ENCODE measurements around the gene CES3.
"Not testable (repeated sequence)": the region's sequence is repeated elsewhere in the genome, so short reads cannot be mapped to it uniquely, and the experiment has no call there.

CES3 gene

DNA sequence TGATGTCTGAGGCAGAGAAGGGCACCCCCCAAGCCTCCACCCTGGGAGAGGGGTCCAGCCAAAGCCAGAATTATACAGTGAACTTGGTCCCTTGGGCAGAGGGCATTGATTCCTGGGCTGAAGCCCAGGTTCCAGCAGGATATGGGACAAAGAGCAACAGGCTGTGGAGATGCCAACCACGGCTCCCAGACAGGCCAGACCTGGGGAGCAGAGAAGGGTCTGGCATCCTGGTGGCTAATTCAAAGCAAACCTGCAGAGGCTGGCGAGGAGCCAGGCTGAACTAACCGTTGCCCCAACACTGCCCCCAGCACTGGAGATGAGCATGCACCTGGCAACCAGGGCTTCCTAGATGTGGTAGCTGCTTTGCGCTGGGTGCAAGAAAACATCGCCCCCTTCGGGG lies 3.0 kb downstream of the CES3 start:
- no peak for DNase-seq

DNA sequence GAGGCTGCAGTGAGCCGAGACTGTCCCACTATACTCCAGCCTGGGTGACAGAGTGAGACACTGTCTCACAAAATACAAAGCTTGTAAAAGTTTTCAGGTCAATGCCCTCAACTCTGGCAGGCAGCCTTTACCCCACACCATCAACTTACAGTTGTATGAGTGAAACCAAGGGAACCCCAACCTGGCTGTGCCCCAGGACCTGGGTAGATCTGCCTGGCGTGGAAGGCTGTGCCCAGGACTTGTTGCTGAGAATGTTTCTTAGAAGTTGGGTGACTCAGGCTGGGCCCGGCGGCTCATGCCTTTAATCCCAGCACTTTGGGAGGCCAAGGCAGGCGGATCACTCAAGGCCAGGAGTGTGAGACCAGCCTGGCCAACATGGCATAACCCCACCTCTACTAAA lies 7.8 kb downstream of the CES3 start:
- DNase-seq: peak in 9 of 58 donors; percentile 3 to 49 (median 19)

DNA sequence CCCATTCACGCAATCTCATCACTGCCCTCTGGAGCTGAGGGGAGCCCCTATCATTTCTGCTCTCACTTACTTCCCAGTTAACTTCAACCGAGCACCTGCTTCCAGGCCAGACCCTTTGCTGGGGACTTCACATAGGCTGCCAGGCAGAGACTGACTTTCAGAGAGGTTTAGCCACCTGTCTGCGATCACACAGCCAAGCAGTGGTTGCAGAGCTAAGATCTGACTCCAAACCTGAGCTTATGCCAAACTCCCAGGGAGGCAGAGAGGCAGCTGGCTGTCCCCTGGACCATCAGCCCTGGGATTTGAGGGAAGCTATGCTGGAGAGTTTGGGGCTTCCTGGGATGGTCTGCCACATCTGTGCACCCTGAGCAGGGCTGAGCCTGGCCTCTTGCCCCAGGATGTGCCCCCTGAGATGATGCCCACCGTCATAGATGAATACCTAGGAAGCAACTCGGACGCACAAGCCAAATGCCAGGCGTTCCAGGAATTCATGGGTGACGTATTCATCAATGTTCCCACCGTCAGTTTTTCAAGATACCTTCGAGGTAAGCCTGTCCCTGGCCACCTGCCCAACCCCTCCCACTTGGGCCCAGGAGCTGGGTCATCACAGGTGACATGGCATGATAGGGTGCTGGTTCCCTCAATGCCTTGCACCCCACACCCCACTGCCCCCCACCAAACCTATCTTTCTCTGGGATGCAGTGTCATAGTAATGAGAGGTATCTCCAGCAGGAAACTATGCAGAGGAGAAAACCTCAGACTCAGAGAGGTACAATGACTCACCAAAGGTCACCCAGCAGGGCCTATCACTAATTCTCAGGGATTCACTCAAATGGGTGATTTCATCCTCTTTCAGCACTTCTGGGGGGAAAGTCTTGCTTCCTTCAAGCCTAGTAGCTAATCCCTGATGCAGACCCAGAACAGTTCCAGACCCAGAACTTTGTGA lies 10.0 kb downstream of the CES3 start:
- DNase-seq: no peak

DNA sequence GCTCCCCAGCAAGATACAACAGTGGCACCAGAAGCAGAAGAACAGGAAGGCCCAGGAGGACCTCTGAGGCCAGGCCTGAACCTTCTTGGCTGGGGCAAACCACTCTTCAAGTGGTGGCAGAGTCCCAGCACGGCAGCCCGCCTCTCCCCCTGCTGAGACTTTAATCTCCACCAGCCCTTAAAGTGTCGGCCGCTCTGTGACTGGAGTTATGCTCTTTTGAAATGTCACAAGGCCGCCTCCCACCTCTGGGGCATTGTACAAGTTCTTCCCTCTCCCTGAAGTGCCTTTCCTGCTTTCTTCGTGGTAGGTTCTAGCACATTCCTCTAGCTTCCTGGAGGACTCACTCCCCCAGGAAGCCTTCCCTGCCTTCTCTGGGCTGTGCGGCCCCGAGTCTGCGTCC lies 11.9 kb downstream of the CES3 start:
- no peak for DNase-seq

DNA sequence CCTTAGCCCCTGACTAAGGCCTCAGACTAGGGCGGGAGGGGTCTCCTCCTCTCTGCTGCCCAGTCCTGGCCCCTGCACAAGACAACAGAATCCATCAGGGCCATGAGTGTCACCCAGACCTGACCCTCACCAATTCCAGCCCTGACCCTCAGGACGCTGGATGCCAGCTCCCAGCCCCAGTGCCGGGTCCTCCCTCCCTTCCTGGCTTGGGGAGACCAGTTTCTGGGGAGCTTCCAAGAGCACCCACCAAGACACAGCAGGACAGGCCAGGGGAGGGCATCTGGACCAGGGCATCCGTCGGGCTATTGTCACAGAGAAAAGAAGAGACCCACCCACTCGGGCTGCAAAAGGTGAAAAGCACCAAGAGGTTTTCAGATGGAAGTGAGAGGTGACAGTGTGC lies 12.7 kb downstream of the CES3 start:
- DNase-seq: no peak

DNA sequence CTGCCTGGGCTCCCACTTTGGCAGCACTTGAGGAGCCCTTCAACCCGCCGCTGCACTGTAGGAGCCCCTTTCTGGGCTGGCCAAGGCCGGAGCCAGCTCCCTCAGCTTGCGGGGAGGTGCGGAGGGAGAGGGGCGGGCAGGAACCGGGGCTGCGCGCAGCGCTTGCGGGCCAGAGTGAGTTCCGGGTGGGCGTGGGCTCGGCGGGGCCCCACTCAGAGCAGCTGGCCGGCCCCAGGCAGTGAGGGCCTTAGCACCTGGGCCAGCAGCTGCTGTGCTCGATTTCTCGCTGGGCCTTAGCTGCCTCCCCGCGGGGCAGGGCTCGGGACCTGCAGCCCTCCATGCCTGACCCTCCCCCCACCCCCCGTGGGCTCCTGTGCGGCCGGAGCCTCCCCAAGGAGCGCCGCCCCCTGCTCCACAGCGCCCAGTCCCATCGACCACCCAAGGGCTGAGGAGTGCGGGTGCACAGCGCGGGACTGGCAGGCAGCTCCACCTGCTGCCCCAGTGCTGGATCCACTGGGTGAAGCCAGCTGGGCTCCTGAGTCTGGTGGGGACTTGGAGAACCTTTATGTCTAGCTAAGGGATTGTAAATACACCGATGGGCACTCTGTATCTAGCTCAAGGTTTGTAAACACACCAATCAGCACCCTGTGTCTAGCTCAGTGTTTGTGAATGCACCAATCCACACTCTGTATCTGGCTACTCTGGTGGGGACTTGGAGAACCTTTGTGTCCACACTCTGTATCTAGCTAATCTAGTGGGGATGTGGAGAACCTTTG lies 13.3 kb downstream of the CES3 start:
- DNase-seq: not testable (repeated sequence)

DNA sequence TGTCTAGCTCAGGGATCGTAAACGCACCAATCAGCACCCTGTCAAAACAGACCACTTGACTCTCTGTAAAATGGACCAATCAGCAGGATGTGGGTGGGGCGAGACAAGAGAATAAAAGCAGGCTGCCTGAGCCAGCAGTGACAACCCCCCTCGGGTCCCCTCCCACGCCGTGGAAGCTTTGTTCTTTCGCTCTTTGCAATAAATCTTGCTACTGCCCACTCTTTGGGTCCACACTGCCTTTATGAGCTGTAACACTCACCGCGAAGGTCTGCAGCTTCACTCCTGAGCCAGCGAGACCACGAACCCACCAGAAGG lies 13.8 kb downstream of the CES3 start:
- DNase-seq: not testable (repeated sequence)

DNA sequence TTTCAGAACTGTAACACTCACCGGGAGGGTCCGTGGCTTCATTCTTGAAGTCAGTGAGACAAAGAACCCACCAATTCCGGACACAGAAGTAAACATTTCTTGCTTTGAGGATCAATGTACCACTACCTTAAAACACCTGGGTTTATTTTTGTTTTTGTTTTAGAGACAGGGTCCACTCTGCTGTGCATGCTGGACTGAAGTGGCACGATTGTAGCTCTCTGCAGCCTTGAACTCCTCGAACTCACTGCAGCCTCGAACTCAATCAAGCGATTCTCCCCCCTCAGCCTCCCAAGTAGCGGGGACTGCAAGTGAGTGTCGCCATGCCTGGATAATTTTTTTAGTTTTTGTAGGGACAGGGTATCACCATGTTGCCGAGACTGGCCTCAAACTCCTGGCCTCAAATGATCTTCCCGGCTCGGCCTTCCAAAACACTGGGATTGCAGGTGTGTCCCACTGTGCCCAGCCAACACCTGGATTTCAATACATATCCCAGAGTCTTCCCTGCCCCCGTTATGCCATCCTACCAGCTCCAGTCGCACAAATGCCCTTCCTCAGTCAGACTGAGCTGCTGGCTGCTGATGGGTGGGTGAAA lies 14.3 kb downstream of the CES3 start:
- DNase-seq: no peak

DNA sequence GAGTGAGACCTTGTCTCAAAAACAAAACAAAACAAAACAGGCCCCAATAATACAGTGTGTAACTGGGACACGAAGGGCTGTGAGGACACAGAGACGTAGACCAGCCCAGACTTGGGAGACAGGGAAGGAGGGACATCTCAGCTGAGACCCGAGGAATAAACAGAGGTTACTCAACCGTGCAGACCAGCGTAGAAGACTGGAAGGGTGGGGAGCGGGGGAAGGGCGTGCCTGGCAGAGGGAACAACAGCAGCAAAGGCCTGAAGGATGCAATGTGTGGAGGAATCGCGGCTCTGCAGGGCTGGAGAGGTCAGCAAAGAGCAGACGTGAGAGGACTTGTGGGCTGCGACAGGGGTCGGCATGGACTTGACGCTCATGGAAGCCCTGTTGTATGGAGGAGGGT lies 15.7 kb downstream of the CES3 start:
- no peak for DNase-seq

DNA sequence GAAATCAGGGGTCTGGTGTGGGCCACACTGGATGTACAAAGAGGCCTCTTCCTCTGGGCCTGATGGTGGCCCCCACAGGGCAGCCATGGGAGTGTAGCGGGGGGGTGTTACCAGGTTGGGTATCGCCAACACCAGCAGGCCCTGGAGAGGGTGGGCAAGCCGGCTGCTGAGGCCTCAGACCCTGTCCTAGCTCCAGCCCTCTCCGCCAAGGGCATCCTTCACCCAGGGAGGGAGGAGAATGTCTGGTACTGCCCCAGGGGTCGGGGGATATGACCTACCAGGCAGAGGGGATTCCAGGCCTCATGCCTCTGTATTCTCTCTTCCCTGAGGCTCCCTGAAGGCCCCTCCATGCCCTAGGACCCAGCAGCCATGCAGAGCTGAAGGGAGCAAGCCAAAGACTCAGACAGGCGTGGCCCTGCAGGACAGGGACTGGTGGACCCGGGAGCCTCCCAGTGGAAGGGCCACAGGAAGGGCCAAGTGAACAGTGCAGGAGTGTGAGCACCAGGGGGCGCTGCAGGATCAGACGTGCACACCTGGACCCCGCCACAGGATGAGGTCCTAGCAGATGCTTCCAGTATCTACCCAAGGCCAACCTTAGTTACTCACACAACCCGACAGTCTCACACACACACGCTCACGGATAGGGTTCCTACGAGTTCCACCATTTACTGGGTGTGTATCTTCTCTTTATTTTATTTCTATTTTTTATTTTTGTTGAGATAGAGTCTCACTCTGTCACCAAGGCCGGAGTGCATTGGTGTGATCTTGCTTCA lies 16.5 kb downstream of the CES3 start:
- DNase-seq: peak in 57 of 58 donors; percentile 6 to 92 (median 73)

DNA sequence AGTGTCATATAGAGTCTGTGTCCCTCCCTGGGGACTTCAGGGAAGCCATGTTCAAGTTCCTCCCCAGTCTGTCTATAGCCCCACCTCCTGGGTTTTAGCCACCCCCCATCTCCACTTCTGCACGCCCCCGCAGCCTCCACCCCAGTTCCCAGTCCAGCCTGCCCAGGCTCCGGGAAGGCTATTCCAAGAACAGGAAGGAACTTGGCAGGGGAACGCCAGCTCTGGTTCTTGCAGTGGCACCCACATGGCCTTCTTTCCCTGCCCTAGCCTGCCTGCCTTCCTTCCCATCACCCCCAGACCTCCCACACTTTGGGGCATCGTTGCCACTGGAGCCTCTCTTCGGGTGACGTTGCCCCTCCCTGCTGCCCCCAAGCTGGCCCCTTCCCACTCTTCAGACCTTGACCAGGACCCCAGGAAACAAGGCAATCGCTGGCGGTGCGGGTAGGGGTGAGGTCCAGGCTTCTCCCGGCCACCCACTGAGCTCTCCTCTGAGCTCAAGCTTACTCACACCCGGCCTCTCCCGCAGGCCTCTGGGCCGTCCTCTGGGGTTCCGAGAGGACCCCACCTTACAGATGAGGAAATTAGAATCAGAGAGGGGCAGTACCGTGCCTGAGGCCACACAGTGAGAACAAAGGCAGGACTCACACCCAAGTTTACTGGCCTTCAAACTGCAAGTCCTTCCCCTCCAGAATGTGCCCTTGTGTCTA lies 18.1 kb downstream of the CES3 start:
- DNase-seq: peak in 2 of 58 donors; percentile 9 to 42

DNA sequence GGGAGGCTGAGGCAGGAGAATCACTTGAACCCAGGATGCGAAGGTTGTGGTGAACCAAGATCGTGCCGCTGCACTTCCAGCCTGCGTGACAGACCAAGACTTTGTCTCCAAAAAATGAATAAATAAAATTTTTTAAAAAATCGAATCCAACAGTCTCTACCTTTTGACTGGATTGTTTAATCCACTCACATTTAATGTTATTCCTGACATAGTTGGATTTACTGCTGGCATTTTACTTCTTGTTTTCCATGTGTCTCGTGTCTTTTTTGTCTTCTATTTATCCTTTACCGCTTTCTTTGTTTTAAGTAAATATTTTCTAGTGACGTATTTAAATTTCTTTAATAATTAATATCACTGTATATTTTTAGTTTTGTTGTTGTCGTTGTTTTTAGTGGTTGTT lies 22.0 kb downstream of the CES3 start:
- DNase-seq: no peak

DNA sequence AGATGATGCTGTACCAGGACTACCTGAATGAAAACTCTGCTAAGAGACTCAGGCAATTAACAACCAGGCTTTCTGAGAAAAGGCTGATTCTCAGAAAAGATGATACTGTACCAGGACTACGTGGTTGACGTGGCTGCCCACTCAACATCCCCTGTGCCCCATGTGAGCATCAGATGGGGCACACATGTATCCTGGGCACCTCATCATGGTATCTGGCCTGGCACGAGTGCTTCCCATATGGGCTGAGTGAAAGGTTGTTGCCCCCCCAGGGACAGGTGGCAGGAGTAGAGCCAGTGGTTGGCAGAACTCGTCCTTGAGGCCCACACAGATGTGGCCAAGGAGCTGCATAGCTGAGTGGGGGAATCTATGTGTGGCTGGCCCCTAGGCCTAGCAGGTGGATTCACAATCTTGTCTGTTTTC lies 23.8 kb downstream of the CES3 start:
- DNase-seq: no peak

DNA sequence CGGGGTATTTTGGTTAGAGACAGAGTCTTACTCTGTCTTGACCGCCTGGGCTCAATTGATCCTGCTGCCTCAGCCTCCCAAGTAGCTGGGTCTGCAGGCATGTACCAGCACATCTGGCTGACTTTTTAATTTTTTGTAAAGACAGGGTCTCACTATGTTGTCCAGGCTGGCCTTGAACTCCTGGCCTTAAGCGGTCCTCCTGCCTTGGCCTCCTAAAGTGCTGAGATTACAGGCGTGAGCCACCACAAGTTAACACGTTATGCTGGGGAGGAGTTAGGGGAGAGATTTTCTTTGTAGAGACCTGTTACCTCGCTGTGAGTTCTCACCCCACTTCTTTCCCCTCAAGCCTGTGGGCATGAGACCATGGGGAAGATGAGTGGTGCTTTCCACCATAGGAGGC lies 25.5 kb downstream of the CES3 start:
- DNase-seq: no peak

DNA sequence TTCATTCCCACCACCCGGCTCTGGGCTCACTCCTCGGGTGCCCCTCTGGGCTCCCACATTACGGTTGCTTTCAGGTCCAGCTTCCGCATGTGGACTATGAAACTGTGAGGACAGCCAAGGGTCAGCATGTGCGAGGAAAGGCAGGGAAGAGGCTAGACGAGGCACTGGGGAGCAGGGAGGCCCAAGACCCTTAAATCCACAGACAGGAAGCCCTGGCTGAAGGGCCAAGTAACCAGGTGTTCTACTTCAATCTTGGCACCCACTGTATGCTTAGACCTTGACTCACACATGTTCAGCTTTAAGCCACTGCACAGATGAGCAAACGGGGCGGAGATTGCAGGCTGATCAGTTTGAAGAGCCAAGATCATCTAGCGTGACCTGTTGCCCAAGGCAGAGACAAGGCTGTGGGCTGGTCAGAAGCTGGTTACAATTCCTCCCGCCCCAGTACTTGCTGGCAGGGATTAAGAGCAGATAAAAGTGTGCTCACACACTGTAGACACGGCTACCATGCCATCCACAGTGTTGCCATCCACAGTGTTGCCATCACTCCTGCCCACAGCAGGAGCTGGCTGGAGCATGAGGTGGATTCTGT lies 27.2 kb downstream of the CES3 start, which contains the start of gene CES4A:
CES4A (plus strand) TSS at position 393 of the 592 bp plus-strand sequence; CDS start at position 577, 184 bp downstream.
- DNase-seq: no peak

DNA sequence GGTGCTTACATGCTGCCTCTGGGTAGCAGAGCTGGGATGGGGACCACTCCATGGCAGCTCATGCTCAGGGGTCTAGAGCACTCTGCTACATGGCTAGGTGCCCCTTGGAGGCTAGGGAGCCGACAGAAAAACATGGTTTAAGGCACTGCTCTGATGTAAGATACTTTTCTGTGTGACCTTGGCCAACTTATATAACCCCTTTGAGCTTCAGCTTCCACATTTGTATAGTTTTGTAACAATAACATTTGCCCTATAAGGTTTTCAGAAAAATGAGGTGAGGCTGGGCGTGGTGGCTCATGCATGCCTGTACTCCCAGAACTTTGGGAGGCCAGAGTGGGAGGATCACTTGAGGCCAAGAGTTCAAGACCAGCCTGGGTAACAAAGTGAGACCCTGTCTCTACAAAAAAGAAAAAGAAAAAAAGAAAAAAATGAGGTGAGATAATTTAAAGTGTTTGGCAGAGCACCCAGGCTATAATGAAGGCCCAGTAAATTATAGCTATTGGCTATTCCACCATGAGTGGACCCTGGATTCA lies 30.5 kb downstream of the CES3 start:
- no peak for DNase-seq

DNA sequence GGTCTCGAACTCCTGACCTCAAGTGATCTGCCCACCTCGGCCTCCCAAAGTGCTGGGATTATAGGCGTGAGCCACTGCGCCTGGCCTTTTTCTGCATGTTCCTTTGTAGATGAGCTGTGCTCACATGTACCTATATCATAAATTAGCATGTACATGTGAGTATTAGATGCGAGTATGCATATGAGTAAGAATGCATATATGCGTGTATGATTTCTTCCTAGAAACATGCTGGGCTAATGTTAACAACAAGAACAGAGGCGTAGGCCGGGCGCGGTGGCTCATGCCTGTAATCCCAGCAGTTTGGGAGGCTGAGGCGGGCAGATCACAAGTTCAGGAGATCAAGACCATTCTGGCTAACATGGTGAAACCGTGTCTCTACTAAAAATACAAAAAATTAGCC lies 32.5 kb downstream of the CES3 start:
- not testable (repeated sequence) for DNase-seq

DNA sequence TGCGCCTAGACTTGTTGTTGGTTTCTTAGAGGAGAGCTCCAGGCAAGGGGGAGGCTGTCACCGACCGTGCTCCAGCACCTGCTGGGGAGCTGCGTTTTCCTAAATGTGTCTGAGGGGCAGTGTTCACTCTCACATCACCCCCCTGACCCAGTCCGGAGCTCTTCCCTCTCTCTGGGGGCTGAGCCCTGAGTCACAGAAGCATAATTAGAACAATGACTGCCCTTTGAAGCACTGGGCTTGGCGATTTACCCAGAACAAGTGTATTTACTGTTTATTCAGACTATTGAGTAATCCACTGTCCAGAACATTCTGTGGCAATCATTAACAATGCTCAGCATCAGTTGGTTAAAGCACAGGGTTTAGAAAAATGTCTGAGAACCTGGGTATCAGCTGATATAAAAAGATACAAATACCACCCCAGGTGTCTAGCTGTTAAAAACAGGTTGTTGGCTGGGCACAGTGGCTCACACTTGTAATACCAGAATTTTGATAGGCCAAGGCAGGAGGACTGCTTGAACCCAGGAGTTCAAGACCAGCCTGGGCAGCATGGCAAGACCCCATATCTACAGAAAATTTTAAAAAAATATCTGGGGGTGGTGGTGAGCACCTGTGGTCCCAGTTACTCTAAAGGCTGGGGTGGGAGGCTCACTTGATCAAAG lies 35.4 kb downstream of the CES3 start:
- peak in 51 of 58 donors; percentile 17 to 94 (median 67) for DNase-seq

DNA sequence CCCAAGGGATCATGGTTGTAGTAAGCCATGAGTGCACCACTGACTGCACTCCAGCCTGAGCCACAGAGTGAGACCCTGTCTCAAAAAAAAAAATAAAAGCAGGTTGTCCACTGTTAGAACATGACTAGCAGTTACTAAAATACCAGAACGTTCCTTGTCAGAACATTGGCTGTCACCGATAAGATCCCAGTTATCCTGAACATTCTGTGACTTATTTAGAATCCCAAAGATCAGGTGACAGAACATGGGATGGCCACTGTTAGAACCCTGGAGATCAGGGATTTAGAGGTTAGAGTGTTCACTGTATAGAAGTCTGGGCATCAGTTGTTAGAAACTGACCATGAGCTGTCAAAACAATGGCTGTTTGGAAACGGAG lies 35.9 kb downstream of the CES3 start:
- DNase-seq: peak in 2 of 58 donors; percentile 26 to 35

Measured in anterior cingulate cortex (tissue), 58 donors.